M059J (cell line): ENCODE data around the gene MAGI2. TPM values are rescaled to one million over a fixed set of nuclear protein-coding genes. Genes with fewer than 3 reads are reported as not detected.
A peak's percentile ranks its signal among the peaks of the same experiment; 100 is the strongest.

Experiments used
- DNase-seq: peaks from one replicate; pipeline ENCODE4 v3.0.0-alpha.2; 2012; ENCODE audit warnings: low read depth
- total RNA-seq: library from RNA; depleted of rRNA; stranded (reverse); fragments of >200 nt; shearing (Covaris generic); gene quantifications from 2 replicates; pipeline ENCODE4 v1.2.3, GENCODE V29; 2014

The MAGI2 gene
- total RNA-seq, 1 experiment from 2014 or later = 1.2 TPM

GRCh38 chr7:78039790-78040776 is 1413.4 kb downstream of the MAGI2 start:
- no peak for DNase-seq

GRCh38 chr7:78038465-78039080 is 1414.9 kb downstream of the MAGI2 start:
- DNase-seq = no peak

GRCh38 chr7:78037603-78038002 is 1415.9 kb downstream of the MAGI2 start:
- no peak for DNase-seq

- no peak for DNase-seq
These were observed 1420.1 kb downstream of the MAGI2 start for GRCh38 chr7:78033410-78033809.

- DNase-seq = peak; percentile 9
These were observed 1427.0 kb downstream of the MAGI2 start for GRCh38 chr7:78026492-78026891.

- DNase-seq = no peak
These were observed 1428.9 kb downstream of the MAGI2 start for GRCh38 chr7:78024591-78024990.

GRCh38 chr7:78023191-78023590 is 1430.3 kb downstream of the MAGI2 start:
- no peak for DNase-seq

- DNase-seq = no peak
These were observed 1431.3 kb downstream of the MAGI2 start for GRCh38 chr7:78022165-78022564.

- no peak for DNase-seq
These were observed 1432.6 kb downstream of the MAGI2 start for GRCh38 chr7:78020874-78021249.

GRCh38 chr7:78020136-78020873 is 1433.2 kb downstream of the MAGI2 start:
- DNase-seq = peak; percentile 87

- peak; percentile 91 for DNase-seq
These were observed 1433.9 kb downstream of the MAGI2 start for GRCh38 chr7:78019447-78020135.

- peak; percentile 71 for DNase-seq
These were observed 1434.6 kb downstream of the MAGI2 start for GRCh38 chr7:78018641-78019446.

- DNase-seq = no peak
These were observed 1435.8 kb downstream of the MAGI2 start for GRCh38 chr7:78017591-78018100.

GRCh38 chr7:78015574-78016260 is 1437.8 kb downstream of the MAGI2 start:
- DNase-seq = no peak

GRCh38 chr7:78014401-78014800 is 1439.1 kb downstream of the MAGI2 start:
- DNase-seq = no peak

- no peak for DNase-seq
These were observed 1440.1 kb downstream of the MAGI2 start for GRCh38 chr7:78013386-78013785.

- DNase-seq = no peak
These were observed 1441.8 kb downstream of the MAGI2 start for GRCh38 chr7:78011642-78012041.

GRCh38 chr7:78007231-78007630 is 1446.2 kb downstream of the MAGI2 start:
- no peak for DNase-seq

- no peak for DNase-seq
These were observed 1447.3 kb downstream of the MAGI2 start for GRCh38 chr7:78006063-78006755.
